Endometrial microvascular endothelial cells (primary cell): Measurements from ENCODE around the gene WNT9A. TPM values are rescaled to one million over a fixed set of nuclear protein-coding genes. Genes with fewer than 3 reads are reported as not detected.

ENCODE experiments used
- in situ Hi-C: cut with HindIII; loops from 2 replicates; pipeline ENCODE4 v1.10.0; 2017; ENCODE audit warnings: low sequenced_read_pairs, low pct_unique_long_range_greater_than_20kb; ENCODE audit errors: inconsistent ontology term
- total RNA-seq: library from RNA; depleted of rRNA; stranded (reverse); fragments of >200 nt; gene quantifications from one replicate; pipeline ENCODE4 v1.2.3, GENCODE V29; 2015; ENCODE audit errors: inconsistent ontology term

Gene WNT9A
- total RNA-seq, 1 donor from 2014 or later: not detected

GRCh38 chr1:227904541-227905335 lies 43.0 kb downstream of the WNT9A start:
- in situ Hi-C loops: no loop called here

- in situ Hi-C loops: no loop called here
These were observed 43.9 kb downstream of the WNT9A start for GRCh38 chr1:227903614-227904501.

- in situ Hi-C loops: no loop called here
These were observed 44.6 kb downstream of the WNT9A start for GRCh38 chr1:227903061-227903521.

GRCh38 chr1:227902641-227902990 lies 45.1 kb downstream of the WNT9A start:
- in situ Hi-C loops: no loop called here

- in situ Hi-C loops: no loop called here
These were observed 45.7 kb downstream of the WNT9A start for GRCh38 chr1:227901906-227902640.

GRCh38 chr1:227901239-227901905 lies 46.4 kb downstream of the WNT9A start:
- in situ Hi-C loops: no loop called here

- in situ Hi-C loops: no loop called here
These were observed 47.1 kb downstream of the WNT9A start for GRCh38 chr1:227900571-227901051.

GRCh38 chr1:227899820-227900449 lies 47.8 kb downstream of the WNT9A start:
- in situ Hi-C loops: no loop called here

- in situ Hi-C loops: no loop called here
These were observed 48.5 kb downstream of the WNT9A start for GRCh38 chr1:227899141-227899819.

GRCh38 chr1:227898502-227899140 lies 49.1 kb downstream of the WNT9A start:
- in situ Hi-C loops: no loop called here

GRCh38 chr1:227897704-227898438 lies 49.9 kb downstream of the WNT9A start:
- in situ Hi-C loops: no loop called here

GRCh38 chr1:227896710-227897655 lies 50.7 kb downstream of the WNT9A start:
- in situ Hi-C loops: no loop called here

GRCh38 chr1:227895828-227896685 lies 51.7 kb downstream of the WNT9A start:
- in situ Hi-C loops: no loop called here

GRCh38 chr1:227894831-227895451 lies 52.8 kb downstream of the WNT9A start:
- in situ Hi-C loops: no loop called here
